IPS-NIHi7 (cell line): ENCODE data around the gene IQCN.
"Not testable (repeated sequence)": the region's sequence is repeated elsewhere in the genome, so short reads cannot be mapped to it uniquely, and the experiment has no call there.

Experiments used
- DNase-seq: peaks from one replicate; pipeline ENCODE4 v3.0.0; 2012; ENCODE audit warnings: mixed read lengths; ENCODE audit errors: extremely low spot score

IQCN gene

GRCh38 chr19:18216789-18217188 lies 57.5 kb downstream of the IQCN start:
- no peak for DNase-seq

- no peak for DNase-seq
Measured at GRCh38 chr19:18214779-18215433, 59.3 kb downstream of the IQCN start.

DNA sequence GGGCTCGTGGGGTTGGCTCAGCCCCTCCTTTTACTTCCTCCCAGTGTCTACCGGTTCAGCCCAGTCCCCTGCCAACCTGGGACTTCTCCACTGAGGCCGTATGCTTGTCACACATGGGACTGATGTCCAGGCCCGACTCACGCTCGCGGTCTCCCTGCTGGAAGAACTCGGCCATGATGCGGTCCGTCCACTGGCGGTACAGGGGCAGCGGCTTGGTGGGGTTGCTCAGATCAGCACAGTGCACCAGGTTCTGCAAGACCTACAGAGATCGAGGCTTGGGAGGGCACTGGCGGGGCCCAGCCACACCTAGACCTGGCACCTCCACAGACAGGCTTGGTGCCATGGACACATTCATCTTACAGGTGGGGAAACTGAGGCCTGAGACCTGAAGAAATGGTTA lies 62.6 kb downstream of the IQCN start:
- DNase-seq = no peak

GRCh38 chr19:18209912-18210311 lies 64.3 kb downstream of the IQCN start:
- not testable (repeated sequence) for DNase-seq

DNA sequence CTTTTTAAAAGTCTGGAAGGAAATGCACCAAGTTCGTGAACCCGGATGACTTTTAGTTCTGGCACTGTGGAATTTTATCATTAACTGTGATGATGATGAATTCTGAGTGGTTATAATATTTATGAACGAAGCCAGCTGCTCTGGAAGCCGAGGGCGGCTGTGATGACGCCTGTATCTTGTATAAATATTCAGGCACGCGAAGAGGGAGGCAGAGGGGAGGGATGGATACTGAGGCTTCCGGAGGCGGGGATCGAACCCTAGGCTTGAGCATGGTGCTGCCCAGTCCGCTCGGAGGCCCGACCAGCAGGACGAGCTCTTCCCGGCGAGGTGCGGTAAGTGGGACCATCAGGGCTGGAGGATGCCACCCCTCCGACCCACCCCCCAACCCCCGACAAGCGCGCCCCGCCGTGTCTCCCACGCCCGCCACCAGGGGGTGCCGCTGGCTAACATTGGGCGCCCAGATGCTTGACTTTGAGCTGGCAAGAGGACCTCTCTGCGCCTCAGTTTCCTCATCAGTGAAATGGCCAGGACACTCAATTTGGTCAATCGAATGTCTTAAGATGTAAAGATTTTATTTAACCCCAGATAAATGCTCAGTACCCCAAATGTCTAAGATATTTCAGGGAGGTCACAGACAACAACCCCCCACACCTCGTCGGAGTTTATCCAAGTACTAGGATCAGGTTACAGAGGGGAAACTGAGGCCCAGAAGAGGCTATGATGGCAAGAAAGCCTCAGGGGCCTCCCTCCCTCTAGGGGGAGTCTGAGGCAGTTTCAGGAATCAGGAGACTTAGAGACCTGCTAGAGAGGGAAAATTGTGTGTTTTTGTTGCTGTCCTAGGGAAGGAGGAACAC lies 65.9 kb downstream of the IQCN start:
- peak; percentile 51 for DNase-seq
